WI38 (cell line): ENCODE measurements around the gene STK38L.

Experiments
- H3K4me3 ChIP-seq: 2 replicates; pipeline ENCODE4 v1.5.1; 2011; ENCODE audit warnings: low read depth, mild to moderate bottlenecking, control low read depth, low read length
- CTCF ChIP-seq: IDR thresholded peaks from 2 replicates; pipeline ENCODE4 v1.5.1; 2012; ENCODE audit warnings: low read depth, mild to moderate bottlenecking, control low read depth, low read length

Gene STK38L

GRCh38 chr12:27355979-27356378 lies 111.9 kb downstream of the STK38L start:
- no peak for TF ChIP-seq CTCF
- no peak overlapping the region for H3K4me3 ChIP-seq

GRCh38 chr12:27359578-27360340 lies 115.7 kb downstream of the STK38L start:
- TF ChIP-seq CTCF, result no peak
- no peak overlapping the region for H3K4me3 ChIP-seq

- no peak overlapping the region for H3K4me3 ChIP-seq
These were observed 117.3 kb downstream of the STK38L start for GRCh38 chr12:27361372-27361771.

GRCh38 chr12:27366621-27367020 lies 122.5 kb downstream of the STK38L start:
- H3K4me3 ChIP-seq, result no peak overlapping the region
- TF ChIP-seq CTCF, result no peak

More at GRCh38 chr12:27361372-27361771, 117.3 kb downstream of the STK38L start:
- TF ChIP-seq CTCF, result no peak

GRCh38 chr12:27367078-27367477 lies 123.0 kb downstream of the STK38L start:
- H3K4me3 ChIP-seq, result no peak overlapping the region
- TF ChIP-seq CTCF, result no peak
